CD4-positive, alpha-beta T cell treated with Interferon alpha-2 for 1 hour (primary cell): Measurements from ENCODE around the gene CBL.
"Not testable (repeated sequence)": the region's sequence is repeated elsewhere in the genome, so short reads cannot be mapped to it uniquely, and the experiment has no call there.

Source experiments
- DNase-seq, 2 donors: peaks; one replicate each; pipeline ENCODE4 v3.0.0-alpha.2; 2020 to 2022

The CBL gene

GRCh38 chr11:119185981-119186634 lies 20.0 kb upstream of the CBL start:
- DNase-seq, result no peak

GRCh38 chr11:119187123-119187892 lies 18.8 kb upstream of the CBL start:
- no peak for DNase-seq

GRCh38 chr11:119188067-119188466 lies 18.1 kb upstream of the CBL start:
- no peak for DNase-seq

- DNase-seq, result no peak
Measured at GRCh38 chr11:119188887-119189286, 17.3 kb upstream of the CBL start.

DNA sequence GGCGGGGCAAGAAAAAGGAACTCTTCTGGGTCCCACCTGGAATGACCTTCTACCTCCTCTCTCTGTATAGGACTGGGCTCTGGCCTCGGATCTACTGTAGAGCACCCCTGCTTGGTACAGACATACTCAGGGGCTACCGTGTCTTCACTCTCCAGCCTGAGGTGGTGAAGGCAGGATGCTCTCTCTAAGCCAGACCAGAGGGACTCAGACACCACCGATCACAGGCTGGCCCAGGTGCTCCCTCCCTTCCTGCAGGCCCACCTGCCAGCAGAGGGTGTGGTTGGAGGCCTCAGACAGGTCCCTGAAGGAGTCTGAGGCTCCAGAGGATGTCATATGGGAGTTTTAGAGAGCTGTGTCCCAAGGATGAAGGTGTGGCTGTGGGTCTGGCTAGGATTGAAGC lies 16.7 kb upstream of the CBL start:
- DNase-seq, result no peak

GRCh38 chr11:119190531-119190930 lies 15.6 kb upstream of the CBL start:
- no peak for DNase-seq

GRCh38 chr11:119191265-119191664 lies 14.9 kb upstream of the CBL start:
- DNase-seq, result not testable (repeated sequence)

DNA sequence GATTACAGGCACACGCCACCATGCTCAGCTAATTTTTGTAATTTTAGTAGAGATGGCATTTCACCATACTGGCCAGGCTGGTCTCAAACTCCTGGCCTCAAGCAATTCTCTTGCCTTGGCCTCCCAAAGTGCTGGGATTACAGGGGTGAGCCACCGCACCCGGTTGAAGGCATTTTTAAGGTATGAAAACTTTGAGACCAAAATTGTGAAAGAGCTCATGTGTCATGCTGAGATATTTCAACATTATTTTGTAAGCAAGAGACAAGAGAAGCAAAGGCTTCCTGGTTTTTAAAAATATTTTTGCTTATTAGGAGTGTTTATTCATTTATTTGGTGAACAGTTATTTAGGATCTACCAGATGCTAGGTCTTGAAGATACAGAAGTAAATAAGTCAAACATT lies 14.0 kb upstream of the CBL start:
- DNase-seq, result peak in 1 of 2 donors; percentile 11

DNA sequence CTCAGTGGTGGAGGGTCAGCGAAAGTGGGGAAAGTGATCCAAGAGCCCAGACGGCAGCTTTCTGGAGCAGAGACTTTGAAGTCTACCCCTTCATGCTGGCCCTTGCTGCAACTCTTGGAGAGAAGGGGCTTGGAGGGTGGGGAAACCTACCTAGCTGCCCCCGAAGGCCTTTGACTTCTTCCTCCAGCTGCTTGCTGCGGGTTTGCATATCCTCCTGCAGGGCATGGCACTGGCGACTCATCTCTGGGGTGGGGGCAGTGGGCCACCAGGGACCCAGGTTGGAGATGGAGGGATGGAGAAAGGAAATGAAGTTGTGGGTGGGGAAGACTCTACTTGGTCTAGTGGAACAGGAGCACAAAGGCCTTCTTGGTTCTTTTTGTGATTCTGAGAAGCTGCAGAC lies 13.1 kb upstream of the CBL start:
- no peak for DNase-seq

DNA sequence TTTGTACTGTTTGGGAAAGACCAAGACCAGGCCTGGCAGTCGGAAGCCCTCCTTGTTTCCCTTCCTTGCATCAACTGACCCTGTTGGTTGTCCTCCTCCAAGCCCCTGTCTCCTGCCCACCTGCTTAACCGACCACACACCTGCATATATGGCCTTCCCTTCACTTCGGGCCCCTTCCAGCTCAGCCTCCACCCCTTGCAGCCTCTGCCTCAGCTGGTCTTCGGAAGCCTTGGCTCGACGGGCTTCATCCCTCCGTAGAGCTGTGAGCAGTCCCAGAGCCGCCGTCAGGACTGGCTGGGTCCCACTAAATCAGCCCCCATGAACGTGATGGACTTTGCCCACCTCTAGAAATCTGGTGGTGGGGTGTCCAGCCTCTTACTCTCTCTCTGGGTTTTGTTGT lies 12.5 kb upstream of the CBL start:
- DNase-seq, result no peak

- DNase-seq, result no peak
Measured at GRCh38 chr11:119194811-119195440, 11.2 kb upstream of the CBL start.

GRCh38 chr11:119195680-119196079 lies 10.5 kb upstream of the CBL start:
- no peak for DNase-seq

DNA sequence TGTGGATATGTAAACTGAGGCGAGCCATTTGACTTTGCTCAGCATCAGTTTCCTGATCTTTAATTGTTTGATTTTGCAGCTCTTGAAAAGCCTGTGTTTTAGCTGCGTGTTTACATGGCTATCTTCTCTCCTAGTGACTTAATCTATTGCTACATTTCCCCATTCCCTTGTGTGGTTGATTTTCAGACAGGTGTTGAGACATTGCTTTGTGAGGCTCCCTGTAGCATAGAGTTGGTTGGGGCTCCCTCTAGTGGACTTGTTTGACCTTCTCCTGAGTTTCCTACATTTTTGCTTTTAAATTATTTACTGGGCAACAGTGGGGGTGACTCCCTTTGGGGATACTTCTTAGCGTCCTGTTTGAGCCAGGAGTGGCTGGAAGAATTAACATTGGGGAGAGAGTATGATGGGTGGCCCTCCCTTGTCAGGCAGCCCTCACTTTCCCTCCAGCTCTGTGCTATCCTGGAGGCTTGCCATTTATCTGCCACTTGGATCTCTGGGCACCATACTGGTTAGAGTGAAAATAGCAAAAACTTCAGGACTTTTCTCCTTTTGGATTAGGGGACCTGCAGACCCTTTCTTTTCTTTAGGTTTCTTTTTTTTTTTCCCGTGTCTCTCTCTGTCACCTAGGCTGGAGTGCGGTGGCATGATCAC lies 9.2 kb upstream of the CBL start:
- peak; percentile 75 to 85 for DNase-seq

DNA sequence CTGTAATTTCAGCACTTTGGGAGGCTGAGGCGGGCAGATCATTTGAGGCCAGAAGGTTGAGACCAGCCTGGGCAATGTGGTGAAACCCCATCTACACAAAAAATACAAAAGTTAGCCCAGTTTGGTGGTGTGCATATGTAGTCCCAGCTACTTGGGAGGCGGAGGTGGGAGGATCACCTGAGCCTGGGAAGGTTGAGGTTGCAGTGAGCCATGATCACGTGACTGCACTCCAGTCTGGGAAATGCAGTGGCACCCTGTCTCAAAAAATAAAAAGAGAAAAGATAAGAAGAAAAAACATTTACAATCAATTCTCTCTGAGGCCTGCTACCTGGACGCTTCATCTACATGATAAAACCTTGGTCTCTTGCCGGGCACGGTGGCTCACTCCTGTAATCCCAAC lies 7.2 kb upstream of the CBL start:
- DNase-seq, result no peak

GRCh38 chr11:119201236-119201635 lies 4.9 kb upstream of the CBL start:
- not testable (repeated sequence) for DNase-seq

- no peak for DNase-seq
Measured at GRCh38 chr11:119202554-119202953, 3.6 kb upstream of the CBL start.

- DNase-seq, result no peak
Measured at GRCh38 chr11:119204066-119204465, 2.1 kb upstream of the CBL start.

DNA sequence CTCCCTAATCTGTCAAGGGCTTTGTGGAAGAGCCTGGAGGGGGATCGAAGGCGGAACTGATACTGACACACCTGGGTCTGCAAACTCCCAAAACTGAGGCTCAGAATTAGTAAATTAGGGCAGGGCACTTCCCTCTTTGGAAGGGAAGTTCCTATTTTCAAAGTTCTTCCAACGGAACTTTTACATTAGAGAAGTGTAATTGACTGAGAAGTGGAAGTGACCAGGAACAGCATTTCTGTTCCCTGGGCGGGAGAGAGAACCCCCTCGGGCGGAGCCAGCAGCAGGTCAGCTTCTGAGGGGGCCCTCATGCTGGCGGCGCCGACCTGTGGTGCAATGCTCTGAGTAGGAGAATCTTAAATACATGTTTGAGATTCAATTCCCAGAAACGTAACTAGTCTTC lies 1.1 kb upstream of the CBL start:
- peak in 1 of 2 donors; percentile 16 for DNase-seq

DNA sequence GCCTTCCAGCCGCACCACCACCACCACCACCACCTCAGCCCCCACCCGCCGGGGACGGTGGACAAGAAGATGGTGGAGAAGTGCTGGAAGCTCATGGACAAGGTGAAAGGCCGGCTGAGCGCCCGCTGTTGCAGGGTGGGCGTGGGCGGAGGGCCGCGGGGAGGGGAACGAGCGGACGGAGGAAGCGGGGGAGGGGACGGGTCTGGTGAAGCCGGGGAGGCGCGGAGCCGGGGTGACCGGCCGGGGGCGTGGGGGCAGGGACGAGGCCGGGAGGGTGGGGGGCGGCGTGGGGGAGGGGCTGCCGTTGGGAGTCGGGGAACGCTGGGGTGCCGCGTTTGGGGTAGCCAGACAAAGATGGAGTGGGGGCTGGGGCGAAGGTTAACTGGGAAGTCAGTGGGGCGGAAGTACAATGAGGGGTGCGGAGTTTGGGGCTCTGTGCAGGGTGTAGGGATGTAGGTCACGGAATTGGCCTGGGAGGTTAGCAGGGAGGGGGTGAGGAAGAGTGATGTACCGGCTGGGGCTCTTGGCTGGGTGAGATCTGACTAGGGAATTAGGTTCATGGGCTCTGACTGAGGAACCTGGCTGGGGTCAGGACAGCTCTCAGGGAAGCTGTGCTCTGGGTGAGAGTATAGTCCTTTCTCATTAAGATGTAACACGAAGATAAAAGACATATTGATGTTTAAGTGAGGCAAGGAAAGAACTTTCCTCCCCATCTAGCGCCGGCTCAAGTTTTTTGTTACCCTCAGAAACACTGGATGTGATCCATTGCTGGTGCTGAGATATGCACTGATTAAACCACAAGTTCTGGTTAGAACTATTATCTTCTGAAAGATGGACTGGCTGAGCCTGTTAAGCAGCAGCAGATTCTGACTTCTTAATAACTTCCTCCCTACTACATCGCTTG lies 624 bp downstream of the CBL start:
- peak; percentile 10 to 56 for DNase-seq

- no peak for DNase-seq
Measured at GRCh38 chr11:119207415-119207960, 1.3 kb downstream of the CBL start.

DNA sequence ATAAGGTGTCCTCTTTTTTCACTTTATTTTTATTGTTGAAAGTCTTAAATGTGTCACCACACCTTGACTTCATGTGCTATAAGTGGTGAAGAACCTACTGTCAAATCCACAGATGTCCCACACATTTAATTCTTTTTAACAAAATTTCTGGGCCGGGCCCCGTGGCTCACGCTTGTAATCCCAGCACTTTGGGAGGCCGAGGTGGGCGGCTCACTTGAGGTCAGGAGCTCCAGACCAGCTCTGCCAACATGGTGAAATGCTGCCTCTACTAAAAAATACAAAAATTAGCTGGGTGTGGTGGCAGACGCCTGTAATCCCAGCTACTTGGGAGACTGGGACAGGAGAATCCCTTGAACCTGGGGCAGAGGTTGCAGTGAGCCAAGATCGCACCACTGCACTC lies 3.0 kb downstream of the CBL start:
- no peak for DNase-seq

DNA sequence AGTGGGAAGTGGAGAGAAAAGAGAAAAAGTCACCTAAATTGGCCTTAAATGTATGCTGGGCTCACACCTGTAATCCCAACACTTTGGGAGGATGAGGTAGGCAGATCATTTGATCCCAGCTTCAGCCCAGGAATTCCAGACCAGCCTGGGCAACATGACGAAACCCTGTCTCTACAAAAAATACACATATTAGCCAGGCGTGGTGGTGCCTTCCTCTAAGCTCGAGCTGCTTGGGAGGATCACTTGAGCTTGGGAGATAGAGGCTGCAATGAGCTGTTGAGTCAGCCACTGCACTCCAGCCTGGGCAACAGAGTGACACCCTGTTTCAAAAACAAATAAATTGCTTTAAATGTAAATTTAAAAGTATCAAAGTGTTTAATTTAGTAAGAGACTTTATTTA lies 3.9 kb downstream of the CBL start:
- DNase-seq, result no peak
